Testis (tissue), 3 donors: ENCODE results near the gene SCN4A. TPM values are rescaled to one million over a fixed set of nuclear protein-coding genes. Genes with fewer than 3 reads are reported as not detected.

Experiments used
- DNase-seq: peaks from one replicate; pipeline ENCODE4 v3.0.0-alpha.2; 2019
- H3K27ac ChIP-seq, 2 donors: fragments of 200-600 bp; sonication (generic); one replicate each; pipeline ENCODE4 v1.5.1; 2019
- H3K27me3 ChIP-seq: fragments of 200-600 bp; sonication (generic); one replicate; pipeline ENCODE4 v1.5.1; 2019
- H3K36me3 ChIP-seq: fragments of 200-600 bp; sonication (generic); one replicate; pipeline ENCODE4 v1.5.1; 2017; ENCODE audit warnings: low read depth; ENCODE audit errors: missing control alignments
- H3K4me1 ChIP-seq: fragments of 200-600 bp; sonication (generic); one replicate; pipeline ENCODE4 v1.5.1; 2019
- H3K4me3 ChIP-seq, 2 donors: fragments of 200-600 bp; sonication (generic); one replicate each; pipeline ENCODE4 v1.5.1; 2017 to 2019
- H3K9me3 ChIP-seq: fragments of 200-600 bp; sonication (generic); one replicate; pipeline ENCODE4 v1.5.1; 2017
- POLR2A ChIP-seq: fragments of 450-650 bp; IDR thresholded peaks from one replicate; pipeline ENCODE4 v1.6.1; 2017; ENCODE audit warnings: antibody characterized with exemption, mild to moderate bottlenecking, moderate library complexity
- WGBS, 2 donors: methylation state at CpG; one replicate each; pipeline ENCODE4 v1.1.5; 2018; 5-methylcytosine and 5-hydroxymethylcytosine counted together
- intact Hi-C: fragments of 100-400 bp; cut with DNase I; formaldehyde crosslinking; loops from one replicate; pipeline ENCODE4 v1.15.1; 2023; ENCODE audit warnings: low total_unique reads
- polyA plus RNA-seq: library from polyadenylated mRNA; stranded (reverse); fragments of 350-450 nt; fragmentation: Illumina TruSeq; extraction: RNeasy Lipid Tissue Mini Kit (QIAGEN cat#74804); gene quantifications from one replicate; pipeline ENCODE4 v1.2.3, GENCODE V29; 2014; ENCODE audit warnings: low read depth, low replicate concordance; ENCODE audit not compliant: insufficient read depth
- total RNA-seq, 2 donors: library from RNA; depleted of rRNA; stranded (reverse); fragments of >200 nt; gene quantifications; one replicate each; pipeline ENCODE4 v1.2.3, GENCODE V29; 2016
- TF ChIP-seq, protein P1 (sequence below), 3 experiments: fragments of 450-650 bp in 2 of 3; fragments of 200-600 bp in 1 of 3; sonication (generic) in 1 of 3; IDR thresholded peaks; one replicate each; pipeline ENCODE4 v1.5.1; 2016 to 2019; ENCODE audit warnings: antibody characterized with exemption in 3 of 3, mild to moderate bottlenecking in 2 of 3, moderate library complexity in 1 of 3

SCN4A gene
- total and polyA plus RNA-seq, 3 donors from 2014 or later = 2.0 to 2.8 (median 2.3) TPM

- H3K4me1 ChIP-seq = peaks cover 10% of the 10 kb centered on the region
- no peak for DNase-seq
- H3K4me3 ChIP-seq = no peak overlapping the region
- intact Hi-C loops = no loop called here
- H3K9me3 ChIP-seq = no peaks in the 10 kb centered on the region
- WGBS, 2 donors = 84 to 88% methylated on average over 3 of the region's 3 CpGs
- H3K27me3 ChIP-seq = no peaks in the 10 kb centered on the region
- no peak overlapping the region for H3K27ac ChIP-seq
- TF ChIP-seq, protein P1, sequence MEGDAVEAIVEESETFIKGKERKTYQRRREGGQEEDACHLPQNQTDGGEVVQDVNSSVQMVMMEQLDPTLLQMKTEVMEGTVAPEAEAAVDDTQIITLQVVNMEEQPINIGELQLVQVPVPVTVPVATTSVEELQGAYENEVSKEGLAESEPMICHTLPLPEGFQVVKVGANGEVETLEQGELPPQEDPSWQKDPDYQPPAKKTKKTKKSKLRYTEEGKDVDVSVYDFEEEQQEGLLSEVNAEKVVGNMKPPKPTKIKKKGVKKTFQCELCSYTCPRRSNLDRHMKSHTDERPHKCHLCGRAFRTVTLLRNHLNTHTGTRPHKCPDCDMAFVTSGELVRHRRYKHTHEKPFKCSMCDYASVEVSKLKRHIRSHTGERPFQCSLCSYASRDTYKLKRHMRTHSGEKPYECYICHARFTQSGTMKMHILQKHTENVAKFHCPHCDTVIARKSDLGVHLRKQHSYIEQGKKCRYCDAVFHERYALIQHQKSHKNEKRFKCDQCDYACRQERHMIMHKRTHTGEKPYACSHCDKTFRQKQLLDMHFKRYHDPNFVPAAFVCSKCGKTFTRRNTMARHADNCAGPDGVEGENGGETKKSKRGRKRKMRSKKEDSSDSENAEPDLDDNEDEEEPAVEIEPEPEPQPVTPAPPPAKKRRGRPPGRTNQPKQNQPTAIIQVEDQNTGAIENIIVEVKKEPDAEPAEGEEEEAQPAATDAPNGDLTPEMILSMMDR (IDR thresholded peaks at IDR 0.05) = no peak
- TF ChIP-seq POLR2A = no peak
- no peaks in the 10 kb centered on the region for H3K36me3 ChIP-seq
These were observed 4.0 kb upstream of the SCN4A start for GRCh38 chr17:63976702-63977101.

GRCh38 chr17:63975541-63976092 lies 2.9 kb upstream of the SCN4A start:
- no peaks in the 10 kb centered on the region for H3K36me3 ChIP-seq
- H3K27me3 ChIP-seq = no peaks in the 10 kb centered on the region
- H3K27ac ChIP-seq = no peak overlapping the region
- DNase-seq = no peak
- WGBS, 2 donors = 86 to 100% methylated on average over 2 of the region's 2 CpGs
- peaks cover 9% of the 10 kb centered on the region for H3K4me1 ChIP-seq
- no peaks in the 10 kb centered on the region for H3K9me3 ChIP-seq
- TF ChIP-seq, protein P1 (IDR thresholded peaks at IDR 0.05) = no peak
- no peak for TF ChIP-seq POLR2A
- H3K4me3 ChIP-seq = no peak overlapping the region
- intact Hi-C loops = no loop called here

DNA sequence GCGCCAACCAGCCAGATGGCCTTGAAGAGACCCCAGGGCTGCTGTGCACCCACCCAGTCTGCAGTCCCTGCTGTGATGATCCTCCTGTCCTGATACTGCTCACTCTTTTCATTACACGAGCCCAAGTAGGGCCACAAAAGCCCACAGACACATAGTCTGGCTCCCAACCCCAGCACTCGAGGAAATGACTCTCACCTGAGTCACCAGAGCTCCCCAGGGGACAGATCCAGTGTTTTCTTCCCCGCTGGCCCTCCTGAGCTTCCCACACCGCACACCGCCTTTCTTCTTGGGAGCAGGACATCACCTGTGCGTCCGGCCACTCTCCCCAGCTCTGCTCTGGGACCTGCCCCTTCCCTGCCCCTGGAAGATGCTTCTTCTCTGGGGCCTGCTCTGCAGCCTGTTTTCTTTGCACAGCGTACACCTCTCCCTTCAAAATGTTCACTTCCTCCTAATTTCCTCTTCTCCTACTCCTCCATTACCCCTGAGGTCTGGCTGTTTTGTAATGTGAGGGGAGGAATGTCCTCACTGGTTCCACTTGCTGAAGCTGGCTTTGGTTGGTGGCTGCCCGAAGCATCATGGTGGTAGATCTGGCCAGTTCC lies 2.0 kb upstream of the SCN4A start:
- DNase-seq = no peak
- Histone ChIP-seq H3K27me3 (no peaks in the 10 kb centered on the region), H3K27ac (no peak overlapping the region), H3K36me3 (no peaks in the 10 kb centered on the region), H3K4me3 (no peak overlapping the region), H3K4me1 (no peaks in the 10 kb centered on the region), H3K9me3 (no peaks in the 10 kb centered on the region)
- intact Hi-C loops = no loop called here
- WGBS, 2 donors = 86% methylated on average over 10 of the region's 10 CpGs
- no peak for TF ChIP-seq POLR2A
- TF ChIP-seq, protein P1 (IDR thresholded peaks at IDR 0.05) = no peak

GRCh38 chr17:63973930-63974593 lies 1.3 kb upstream of the SCN4A start:
- Histone ChIP-seq H3K4me3 (no peak overlapping the region), H3K27ac (no peak overlapping the region), H3K27me3 (no peaks in the 10 kb centered on the region), H3K9me3 (no peaks in the 10 kb centered on the region), H3K4me1 (no peaks in the 10 kb centered on the region), H3K36me3 (no peaks in the 10 kb centered on the region)
- intact Hi-C loops = no loop called here
- 83 to 86% methylated on average over 5 to 9 of the region's 12 CpGs for WGBS, 2 donors
- DNase-seq = no peak
- no peak for TF ChIP-seq POLR2A
- TF ChIP-seq, protein P1 (IDR thresholded peaks at IDR 0.05) = no peak
